Body of pancreas (tissue), 4 donors: ENCODE measurements around the gene MEGF9. TPM values are rescaled to one million over a fixed set of nuclear protein-coding genes. Genes with fewer than 3 reads are reported as not detected.
"Not testable (repeated sequence)": the region's sequence is repeated elsewhere in the genome, so short reads cannot be mapped to it uniquely, and the experiment has no call there.

Experiments used
- ATAC-seq: fragments of 150-250 bp; one replicate; pipeline ENCODE4 v1.9.1; 2016
- DNase-seq, 4 donors: peaks; one replicate each; pipeline ENCODE4 v3.0.0-alpha.2; 2019
- H3K27ac ChIP-seq, 4 donors: fragments of 200-600 bp; sonication (generic); 1 replicate in 3 of 4; 2 replicates in 1 of 4; pipeline versions ENCODE4 v1.5.1 to v1.6.1; 2016 to 2019; ENCODE audit warnings: mild to moderate bottlenecking in 1 of 4, mixed read lengths in 1 of 4, moderate library complexity in 1 of 4
- H3K27me3 ChIP-seq, 2 donors: fragments of 200-600 bp; sonication (generic); one replicate each; pipeline ENCODE4 v1.6.0; 2016; ENCODE audit warnings: mild to moderate bottlenecking in 1 of 2
- H3K36me3 ChIP-seq, 2 donors: fragments of 200-600 bp; sonication (generic); replicated peaks in 1 of 2; 2 replicates each; pipeline ENCODE4 v1.5.1; 2016; ENCODE audit warnings: low read depth in 2 of 2; ENCODE audit not compliant: insufficient read depth in 1 of 2
- H3K4me1 ChIP-seq: fragments of 200-600 bp; sonication (generic); one replicate; pipeline ENCODE4 v1.6.0; 2016
- H3K4me3 ChIP-seq, 2 donors: fragments of 200-600 bp; sonication (generic); 1 replicate in 1 of 2; 2 replicates in 1 of 2; pipeline ENCODE4 v1.5.1; 2016 to 2019
- H3K9me3 ChIP-seq, 3 donors: fragments of 200-600 bp; sonication (generic); 1 replicate in 2 of 3; 2 replicates in 1 of 3; pipeline ENCODE4 v1.5.1; 2016
- POLR2A ChIP-seq, 3 donors: fragments of 450-650 bp; IDR thresholded peaks; one replicate each; pipeline ENCODE4 v1.6.1; 2016; ENCODE audit warnings: antibody characterized with exemption in 3 of 3, mild to moderate bottlenecking in 2 of 3
- WGBS, 2 donors: methylation state at CpG; one replicate each; pipeline ENCODE4 v1.1.5; 2017; 5-methylcytosine and 5-hydroxymethylcytosine counted together
- intact Hi-C: fragments of 100-400 bp; cut with DNase I; formaldehyde crosslinking; loops from one replicate; pipeline ENCODE4 v1.15.1; 2023
- total RNA-seq, 2 donors: library from RNA; depleted of rRNA; stranded (reverse); fragments of >200 nt; gene quantifications; one replicate each; pipeline ENCODE4 v1.1.0, GENCODE V29; 2016
- TF ChIP-seq, protein P1 (sequence below), 7 experiments: fragments of 450-650 bp in 4 of 7; fragments of 200-600 bp in 3 of 7; sonication (generic) in 3 of 7; IDR thresholded peaks; one replicate each; pipeline ENCODE4 v1.5.1; 2016 to 2019; ENCODE audit warnings: antibody characterized with exemption in 7 of 7

MEGF9 gene
- total RNA-seq, 2 donors from 2014 or later, result 9.6 to 9.9 TPM

DNA sequence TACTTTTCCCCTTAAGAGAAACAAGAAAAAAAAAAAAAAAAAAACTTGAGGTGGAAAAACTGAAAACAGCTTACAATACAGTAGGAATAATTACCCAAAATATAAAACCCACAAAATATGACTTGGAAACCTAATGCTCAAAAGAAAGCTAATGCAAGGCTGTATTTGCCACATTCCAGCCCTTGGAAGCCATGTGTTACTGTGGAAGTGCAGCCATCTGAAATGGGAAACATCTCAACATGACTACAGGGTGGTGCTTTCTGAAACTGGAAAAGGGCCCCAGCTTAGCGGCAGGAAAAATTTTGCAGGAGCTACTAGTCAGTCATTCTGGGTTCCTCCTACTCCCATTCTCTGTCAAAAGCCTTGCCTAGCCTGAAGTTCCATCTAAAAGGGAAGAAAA lies 154.7 kb downstream of the MEGF9 start:
- Histone ChIP-seq H3K9me3 (no peaks in the 10 kb centered on the region), H3K27me3 (no peaks in the 10 kb centered on the region), H3K4me3 (no peak overlapping the region), H3K27ac (no peak overlapping the region), H3K36me3 (no peaks in the 10 kb centered on the region), H3K4me1 (no peaks in the 10 kb centered on the region)
- DNase-seq, result no peak
- intact Hi-C loops, result no loop called here
- ATAC-seq, result no peak
- TF ChIP-seq POLR2A (IDR thresholded peaks at IDR 0.05), result no peak
- TF ChIP-seq, protein P1, sequence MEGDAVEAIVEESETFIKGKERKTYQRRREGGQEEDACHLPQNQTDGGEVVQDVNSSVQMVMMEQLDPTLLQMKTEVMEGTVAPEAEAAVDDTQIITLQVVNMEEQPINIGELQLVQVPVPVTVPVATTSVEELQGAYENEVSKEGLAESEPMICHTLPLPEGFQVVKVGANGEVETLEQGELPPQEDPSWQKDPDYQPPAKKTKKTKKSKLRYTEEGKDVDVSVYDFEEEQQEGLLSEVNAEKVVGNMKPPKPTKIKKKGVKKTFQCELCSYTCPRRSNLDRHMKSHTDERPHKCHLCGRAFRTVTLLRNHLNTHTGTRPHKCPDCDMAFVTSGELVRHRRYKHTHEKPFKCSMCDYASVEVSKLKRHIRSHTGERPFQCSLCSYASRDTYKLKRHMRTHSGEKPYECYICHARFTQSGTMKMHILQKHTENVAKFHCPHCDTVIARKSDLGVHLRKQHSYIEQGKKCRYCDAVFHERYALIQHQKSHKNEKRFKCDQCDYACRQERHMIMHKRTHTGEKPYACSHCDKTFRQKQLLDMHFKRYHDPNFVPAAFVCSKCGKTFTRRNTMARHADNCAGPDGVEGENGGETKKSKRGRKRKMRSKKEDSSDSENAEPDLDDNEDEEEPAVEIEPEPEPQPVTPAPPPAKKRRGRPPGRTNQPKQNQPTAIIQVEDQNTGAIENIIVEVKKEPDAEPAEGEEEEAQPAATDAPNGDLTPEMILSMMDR (IDR thresholded peaks at IDR 0.05), result no peak
- WGBS, 2 donors, result 85 to 100% methylated on average over 1 of the region's 1 CpG

- 98% methylated on average over 3 of the region's 3 CpGs for WGBS, 2 donors
- Histone ChIP-seq H3K27me3 (no peaks in the 10 kb centered on the region), H3K4me1 (no peaks in the 10 kb centered on the region), H3K36me3 (no peaks in the 10 kb centered on the region), H3K4me3 (no peak overlapping the region), H3K9me3 (no peaks in the 10 kb centered on the region), H3K27ac (no peak overlapping the region)
- TF ChIP-seq POLR2A (IDR thresholded peaks at IDR 0.05), result no peak
- TF ChIP-seq, protein P1 (IDR thresholded peaks at IDR 0.05), result no peak
- ATAC-seq (no peak), DNase-seq (no peak)
- intact Hi-C loops, result no loop called here
Observed at GRCh38 chr9:120558454-120558853, 155.8 kb downstream of the MEGF9 start.

DNA sequence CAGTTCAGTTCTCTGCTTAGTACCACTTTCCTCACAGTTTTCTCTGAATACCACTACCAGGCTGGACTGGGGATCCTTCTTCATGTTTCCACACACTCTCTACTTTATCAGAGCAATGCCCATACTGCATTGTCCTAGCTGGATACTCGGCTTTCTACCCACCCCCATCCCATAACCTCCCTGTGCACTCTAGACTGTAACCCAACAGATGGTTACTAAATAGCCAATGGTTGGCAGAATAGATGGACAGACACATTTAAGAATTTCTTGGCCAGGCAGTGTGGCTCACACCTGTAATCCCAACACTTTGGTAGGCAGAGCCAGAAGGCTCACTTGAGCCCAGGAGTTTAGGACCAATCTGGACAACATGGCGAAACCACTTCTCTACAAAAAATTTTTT lies 157.1 kb downstream of the MEGF9 start:
- TF ChIP-seq, protein P1 (IDR thresholded peaks at IDR 0.05), result no peak
- no peak for TF ChIP-seq POLR2A (IDR thresholded peaks at IDR 0.05)
- H3K27ac ChIP-seq, result no peak overlapping the region
- intact Hi-C loops, result no loop called here
- no peak overlapping the region for H3K4me3 ChIP-seq
- H3K4me1 ChIP-seq, result no peaks in the 10 kb centered on the region
- no peaks in the 10 kb centered on the region for H3K9me3 ChIP-seq
- 39 to 46% methylated on average over 2 of the region's 2 CpGs for WGBS, 2 donors
- DNase-seq (no peak), ATAC-seq (no peak)
- H3K27me3 ChIP-seq, result no peaks in the 10 kb centered on the region
- no peaks in the 10 kb centered on the region for H3K36me3 ChIP-seq

DNA sequence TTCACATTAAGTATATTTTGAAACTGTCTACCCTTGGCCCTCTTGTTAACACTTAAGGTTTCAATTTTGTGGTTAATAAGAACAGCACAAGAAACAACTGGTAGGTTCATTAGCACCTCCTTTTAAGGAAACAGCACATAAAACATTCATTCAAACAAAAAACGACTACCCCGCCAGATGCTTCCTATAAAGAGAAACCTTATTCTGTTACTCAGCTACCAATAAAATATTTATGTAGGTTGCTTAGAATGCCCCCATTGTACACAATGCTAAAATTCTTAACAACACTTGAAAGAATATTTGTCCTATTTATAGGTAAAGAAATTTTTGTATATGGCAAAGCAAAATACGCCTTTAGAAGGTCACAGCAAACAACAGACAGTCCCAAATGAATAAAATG lies 157.5 kb downstream of the MEGF9 start:
- 82 to 93% methylated on average over 3 of the region's 3 CpGs for WGBS, 2 donors
- no peak overlapping the region for H3K4me3 ChIP-seq
- no peaks in the 10 kb centered on the region for H3K27me3 ChIP-seq
- H3K9me3 ChIP-seq, result no peaks in the 10 kb centered on the region
- no peak overlapping the region for H3K27ac ChIP-seq
- intact Hi-C loops, result no loop called here
- ATAC-seq, result no peak
- DNase-seq, result no peak
- TF ChIP-seq, protein P1 (IDR thresholded peaks at IDR 0.05), result no peak
- TF ChIP-seq POLR2A (IDR thresholded peaks at IDR 0.05), result no peak
- H3K4me1 ChIP-seq, result no peaks in the 10 kb centered on the region
- H3K36me3 ChIP-seq, result no peaks in the 10 kb centered on the region

DNA sequence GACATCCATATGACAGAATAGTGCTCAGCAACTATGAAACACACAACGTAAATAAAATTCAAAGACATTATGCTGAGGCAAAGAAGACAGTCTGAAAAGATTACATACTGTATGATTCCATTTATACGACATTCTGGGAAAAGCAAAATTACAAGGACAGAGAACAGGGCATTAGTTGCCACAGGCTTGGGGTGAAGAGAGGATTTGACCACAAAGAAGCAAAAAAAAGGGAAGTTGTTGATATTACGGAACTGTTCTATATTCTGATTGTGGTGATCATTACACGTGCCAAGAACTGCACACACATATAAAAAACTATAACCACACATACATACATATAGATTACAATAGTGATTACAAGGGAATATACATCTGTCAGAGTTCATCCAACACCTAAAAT lies 158.4 kb downstream of the MEGF9 start:
- ATAC-seq, result no peak
- TF ChIP-seq, protein P1 (IDR thresholded peaks at IDR 0.05), result no peak
- no peak for TF ChIP-seq POLR2A (IDR thresholded peaks at IDR 0.05)

DNA sequence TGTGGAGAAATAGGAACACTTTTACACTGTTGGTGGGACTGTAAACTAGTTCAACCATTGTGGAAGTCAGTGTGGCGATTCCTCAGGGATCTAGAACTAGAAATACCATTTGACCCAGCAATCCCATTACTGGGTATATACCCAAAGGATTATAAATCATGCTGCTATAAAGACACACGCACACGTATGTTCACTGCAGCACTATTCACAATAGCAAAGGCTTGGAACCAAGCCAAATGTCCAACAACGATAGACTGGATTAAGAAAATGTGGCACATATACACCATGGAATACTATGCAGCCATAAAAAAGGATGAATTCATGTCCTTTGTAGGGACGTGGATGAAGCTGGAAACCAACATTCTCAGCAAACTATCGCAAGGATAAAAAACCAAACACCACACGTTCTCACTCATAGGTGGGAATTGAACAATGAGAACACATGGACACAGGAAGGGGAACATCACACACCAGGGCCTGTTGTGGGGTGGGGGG lies 162.0 kb downstream of the MEGF9 start:
- H3K36me3 ChIP-seq, H3K4me1 ChIP-seq, intact Hi-C loops, H3K27me3 ChIP-seq, DNase-seq, H3K4me3 ChIP-seq, H3K27ac ChIP-seq, H3K9me3 ChIP-seq, ATAC-seq: not testable (repeated sequence)
- WGBS, 2 donors, result 93 to 94% methylated on average over 6 of the region's 7 CpGs

More for the DNA sequence above, 158.4 kb downstream of the MEGF9 start:
- 78 to 83% methylated on average over 4 of the region's 4 CpGs for WGBS, 2 donors
- Histone ChIP-seq H3K27me3 (no peaks in the 10 kb centered on the region), H3K27ac (no peak overlapping the region), H3K4me3 (no peak overlapping the region), H3K4me1 (no peaks in the 10 kb centered on the region), H3K36me3 (no peaks in the 10 kb centered on the region), H3K9me3 (no peaks in the 10 kb centered on the region)
- intact Hi-C loops, result no loop called here
- no peak for DNase-seq
